IPS-15b (cell line): ENCODE data around the gene ZBTB46.

Experiments used
- H3K27me3 ChIP-seq: one replicate; pipeline ENCODE4 v1.6.1; 2013; ENCODE audit warnings: low read length; ENCODE audit not compliant: control insufficient read depth, insufficient read depth
- H3K36me3 ChIP-seq: one replicate; pipeline ENCODE4 v1.6.1; 2013; ENCODE audit warnings: low read length; ENCODE audit not compliant: control insufficient read depth, insufficient read depth
- H3K4me1 ChIP-seq: one replicate; pipeline ENCODE4 v1.6.1; 2013; ENCODE audit warnings: mild to moderate bottlenecking, low read length; ENCODE audit not compliant: control insufficient read depth, insufficient read depth
- H3K4me3 ChIP-seq: one replicate; pipeline ENCODE4 v1.5.1; 2013; ENCODE audit warnings: low read depth, low read length
- H3K9ac ChIP-seq: one replicate; pipeline ENCODE4 v1.6.1; 2013; ENCODE audit warnings: low read depth, mild to moderate bottlenecking, low read length
- H3K9me3 ChIP-seq: one replicate; pipeline ENCODE4 v1.6.1; 2013; ENCODE audit warnings: mild to moderate bottlenecking, low read length; ENCODE audit not compliant: control insufficient read depth, insufficient read depth

ZBTB46 gene

GRCh38 chr20:63774306-63774705, 56.8 kb downstream of the ZBTB46 start:
- Histone ChIP-seq H3K4me3 (no peak overlapping the region), H3K36me3 (peaks cover 13% of the 10 kb centered on the region), H3K27me3 (no peaks in the 10 kb centered on the region), H3K4me1 (no peaks in the 10 kb centered on the region), H3K9ac (no peak overlapping the region), H3K9me3 (no peaks in the 10 kb centered on the region)

- H3K4me3 ChIP-seq: no peak overlapping the region
- H3K9ac ChIP-seq: no peak overlapping the region
- no peaks in the 10 kb centered on the region for H3K4me1 ChIP-seq
- no peaks in the 10 kb centered on the region for H3K27me3 ChIP-seq
- peaks cover 18% of the 10 kb centered on the region for H3K36me3 ChIP-seq
- H3K9me3 ChIP-seq: no peaks in the 10 kb centered on the region
Observed at GRCh38 chr20:63773571-63774241, 57.4 kb downstream of the ZBTB46 start.

- Histone ChIP-seq H3K4me1 (no peaks in the 10 kb centered on the region), H3K9me3 (no peaks in the 10 kb centered on the region), H3K9ac (no peak overlapping the region), H3K4me3 (no peak overlapping the region), H3K36me3 (peaks cover 18% of the 10 kb centered on the region), H3K27me3 (no peaks in the 10 kb centered on the region)
Observed at GRCh38 chr20:63772781-63773518, 58.1 kb downstream of the ZBTB46 start.

GRCh38 chr20:63771046-63771707, 59.9 kb downstream of the ZBTB46 start:
- Histone ChIP-seq H3K9ac (no peak overlapping the region), H3K9me3 (no peaks in the 10 kb centered on the region), H3K4me1 (no peaks in the 10 kb centered on the region), H3K27me3 (no peaks in the 10 kb centered on the region), H3K4me3 (no peak overlapping the region), H3K36me3 (peaks cover 21% of the 10 kb centered on the region)

- Histone ChIP-seq H3K36me3 (peaks cover 21% of the 10 kb centered on the region), H3K9ac (no peak overlapping the region), H3K4me3 (no peak overlapping the region), H3K27me3 (no peaks in the 10 kb centered on the region), H3K9me3 (no peaks in the 10 kb centered on the region), H3K4me1 (no peaks in the 10 kb centered on the region)
Observed at GRCh38 chr20:63769891-63770474, 61.1 kb downstream of the ZBTB46 start.

GRCh38 chr20:63768591-63769515, 62.2 kb downstream of the ZBTB46 start:
- Histone ChIP-seq H3K27me3 (no peaks in the 10 kb centered on the region), H3K9ac (no peak overlapping the region), H3K4me3 (no peak overlapping the region), H3K36me3 (peaks cover 21% of the 10 kb centered on the region), H3K4me1 (no peaks in the 10 kb centered on the region), H3K9me3 (no peaks in the 10 kb centered on the region)

- Histone ChIP-seq H3K36me3 (peaks cover 21% of the 10 kb centered on the region), H3K27me3 (no peaks in the 10 kb centered on the region), H3K4me3 (no peak overlapping the region), H3K4me1 (no peaks in the 10 kb centered on the region), H3K9ac (no peak overlapping the region), H3K9me3 (no peaks in the 10 kb centered on the region)
Observed at GRCh38 chr20:63767886-63768285, 63.2 kb downstream of the ZBTB46 start.

GRCh38 chr20:63767456-63767855, 63.6 kb downstream of the ZBTB46 start:
- Histone ChIP-seq H3K4me1 (no peaks in the 10 kb centered on the region), H3K9ac (no peak overlapping the region), H3K36me3 (peaks cover 21% of the 10 kb centered on the region), H3K9me3 (no peaks in the 10 kb centered on the region), H3K27me3 (no peaks in the 10 kb centered on the region), H3K4me3 (no peak overlapping the region)

- Histone ChIP-seq H3K4me3 (no peak overlapping the region), H3K27me3 (no peaks in the 10 kb centered on the region)
Observed at GRCh38 chr20:63766695-63767426, 64.2 kb downstream of the ZBTB46 start.

GRCh38 chr20:63765902-63766301, 65.2 kb downstream of the ZBTB46 start:
- Histone ChIP-seq H3K27me3 (no peaks in the 10 kb centered on the region), H3K9ac (no peak overlapping the region), H3K4me1 (no peaks in the 10 kb centered on the region), H3K4me3 (no peak overlapping the region), H3K9me3 (no peaks in the 10 kb centered on the region), H3K36me3 (peaks cover 20% of the 10 kb centered on the region)

More at GRCh38 chr20:63766695-63767426, 64.2 kb downstream of the ZBTB46 start:
- no peaks in the 10 kb centered on the region for H3K9me3 ChIP-seq
- H3K36me3 ChIP-seq: peaks cover 21% of the 10 kb centered on the region
- no peak overlapping the region for H3K9ac ChIP-seq
- no peaks in the 10 kb centered on the region for H3K4me1 ChIP-seq
